ENCODE measurements around the gene SNX10. TPM values are rescaled to one million over a fixed set of nuclear protein-coding genes. Genes with fewer than 3 reads are reported as not detected.

The SNX10 gene
- total RNA-seq, 1 experiment from 2014 or later = 23.2 TPM

- DNase-seq (ENCODE audit: low spot score) = no peak
Observed at GRCh38 chr7:26298472-26299058, 6.9 kb downstream of the SNX10 start.

DNA sequence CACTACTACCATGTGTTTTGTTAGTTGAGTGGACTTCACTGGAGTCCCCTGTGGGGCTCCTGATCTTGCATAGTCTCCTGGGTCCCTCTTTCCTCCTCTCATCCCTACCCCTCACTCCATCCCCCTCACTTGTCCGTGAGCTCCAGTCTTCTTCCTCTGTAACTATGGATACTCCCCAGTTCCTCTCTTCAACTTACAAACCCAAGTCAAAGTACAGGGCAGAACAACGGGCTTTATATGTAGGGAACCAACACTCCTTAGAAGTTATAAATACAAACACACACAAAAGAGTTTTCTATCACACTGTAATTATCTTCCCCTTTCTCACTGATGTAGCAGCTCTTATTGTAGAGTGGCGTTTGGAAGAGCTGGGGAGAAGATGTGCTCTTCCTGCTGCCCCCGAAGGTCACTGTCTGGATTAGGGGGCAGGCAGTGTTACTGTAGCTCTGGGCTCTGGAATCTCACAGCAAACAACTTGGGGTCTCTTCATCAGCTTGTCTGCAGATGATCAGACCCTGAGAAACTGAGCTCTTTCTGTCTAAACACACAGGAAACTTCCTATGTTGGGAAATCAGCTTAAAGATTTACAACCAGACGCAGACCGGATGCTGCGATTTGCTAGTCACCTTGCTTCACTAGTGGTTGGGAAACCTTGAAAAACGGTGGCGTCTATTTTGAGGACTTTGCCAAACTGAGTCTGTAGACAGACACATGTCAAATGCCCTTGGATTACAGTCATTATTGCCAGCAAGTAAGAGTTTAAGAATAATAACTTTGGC lies 13.6 kb downstream of the SNX10 start:
- no peak for DNase-seq (ENCODE audit: low spot score)

GRCh38 chr7:26305869-26306665 lies 14.4 kb downstream of the SNX10 start:
- DNase-seq (ENCODE audit: low spot score) = no peak

DNA sequence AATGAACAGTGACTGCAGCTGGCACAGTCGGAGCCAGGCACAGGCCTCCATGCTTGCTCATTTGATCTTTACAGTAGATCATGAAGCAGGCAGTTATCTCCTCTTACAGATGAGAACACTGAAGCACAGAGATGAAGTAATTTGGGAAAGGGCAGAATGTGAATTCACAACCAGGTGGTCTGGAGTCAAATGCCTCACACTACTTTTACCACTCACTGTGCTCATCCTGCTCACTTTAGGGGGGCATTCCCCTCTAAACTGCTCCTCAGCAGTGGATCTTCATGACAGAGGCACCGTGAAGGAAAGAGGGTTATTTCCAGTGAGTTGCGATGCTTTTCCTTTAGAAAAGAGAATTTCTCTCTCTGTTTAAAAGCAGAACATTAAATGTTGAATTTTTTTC lies 15.1 kb downstream of the SNX10 start:
- DNase-seq (ENCODE audit: low spot score) = no peak

DNA sequence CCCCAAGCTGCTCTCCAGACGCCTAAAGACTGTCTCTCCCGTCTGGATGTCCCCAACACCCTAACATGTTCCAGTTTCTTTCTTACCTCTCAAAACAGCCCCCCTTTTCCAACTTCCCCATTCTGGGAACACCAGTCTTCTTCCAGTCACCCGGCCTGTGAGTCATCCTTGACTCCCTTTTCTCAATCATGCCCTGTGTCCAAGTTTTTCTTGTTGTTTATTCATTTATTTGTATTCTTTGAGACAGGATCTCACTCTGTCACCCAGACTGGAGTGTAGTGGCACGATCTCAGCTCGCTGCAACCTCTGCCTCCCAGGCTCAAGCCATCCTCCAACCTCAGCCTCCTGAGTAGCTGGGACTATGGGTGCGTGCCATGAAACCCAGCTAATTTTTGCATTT lies 15.6 kb downstream of the SNX10 start:
- DNase-seq (ENCODE audit: low spot score) = peak; percentile 74

GRCh38 chr7:26307791-26308190 lies 16.1 kb downstream of the SNX10 start:
- peak; percentile 23 for DNase-seq (ENCODE audit: low spot score)

DNA sequence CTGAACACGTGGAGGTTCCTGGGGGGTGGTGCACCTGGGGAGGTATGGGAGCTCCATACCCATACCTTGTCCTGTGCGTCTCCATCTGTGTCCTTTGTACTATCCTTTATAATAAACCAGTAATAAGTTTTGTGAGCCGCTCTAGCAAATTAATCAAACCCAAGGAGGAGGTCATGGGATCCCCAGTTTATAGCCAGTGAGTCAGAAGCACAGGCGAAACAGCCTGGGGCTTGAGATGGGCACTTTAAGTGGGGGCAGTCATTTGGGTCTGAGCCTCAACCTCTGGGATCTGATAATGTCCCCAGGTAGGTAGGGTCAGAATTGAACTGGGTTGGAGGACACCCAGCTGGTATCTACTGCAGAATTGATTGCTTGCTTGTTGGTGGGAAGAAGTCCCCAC lies 16.9 kb downstream of the SNX10 start:
- DNase-seq (ENCODE audit: low spot score) = no peak

DNA sequence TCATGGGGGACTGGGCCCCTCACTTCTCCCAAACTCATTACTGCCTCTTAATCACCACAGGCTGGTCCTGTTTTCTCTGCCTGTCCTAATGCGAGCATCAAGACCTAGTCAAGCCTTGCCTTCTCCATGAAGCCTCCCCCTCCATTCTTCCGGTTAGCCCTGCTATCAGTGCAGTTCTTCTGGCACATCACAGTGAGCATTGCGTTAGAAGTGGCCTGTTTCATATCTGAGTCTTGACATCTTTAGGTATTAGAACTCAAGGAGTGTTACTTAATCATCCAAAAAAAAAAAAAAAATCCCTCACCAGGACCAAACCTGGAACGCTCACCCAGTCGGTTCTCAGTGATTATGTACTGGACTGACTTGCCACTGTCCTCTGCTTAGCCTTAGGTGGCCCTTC lies 17.4 kb downstream of the SNX10 start:
- no peak for DNase-seq (ENCODE audit: low spot score)

- no peak for DNase-seq (ENCODE audit: low spot score)
Observed at GRCh38 chr7:26311798-26312197, 20.1 kb downstream of the SNX10 start.

- DNase-seq (ENCODE audit: low spot score) = no peak
Observed at GRCh38 chr7:26317211-26317610, 25.5 kb downstream of the SNX10 start.

DNA sequence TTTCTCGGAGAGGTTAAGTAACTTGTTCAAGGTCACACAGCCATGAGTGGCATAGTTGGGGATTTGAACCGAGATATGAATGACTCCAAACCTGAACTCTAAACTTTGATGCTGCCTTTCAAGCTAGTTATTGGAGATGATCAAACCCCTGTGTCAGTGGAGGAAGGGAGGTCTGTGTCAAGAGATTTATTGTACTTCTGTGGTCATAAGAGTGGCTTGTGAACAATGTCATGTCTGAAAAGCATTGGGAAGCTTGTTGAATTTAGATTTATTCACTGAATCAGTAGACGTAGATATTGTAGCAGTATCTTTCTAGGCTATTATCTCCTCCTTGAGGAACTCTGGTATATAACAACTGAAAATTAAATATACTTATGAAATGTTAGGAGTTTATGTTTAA lies 27.3 kb downstream of the SNX10 start:
- DNase-seq (ENCODE audit: low spot score) = no peak

DNA sequence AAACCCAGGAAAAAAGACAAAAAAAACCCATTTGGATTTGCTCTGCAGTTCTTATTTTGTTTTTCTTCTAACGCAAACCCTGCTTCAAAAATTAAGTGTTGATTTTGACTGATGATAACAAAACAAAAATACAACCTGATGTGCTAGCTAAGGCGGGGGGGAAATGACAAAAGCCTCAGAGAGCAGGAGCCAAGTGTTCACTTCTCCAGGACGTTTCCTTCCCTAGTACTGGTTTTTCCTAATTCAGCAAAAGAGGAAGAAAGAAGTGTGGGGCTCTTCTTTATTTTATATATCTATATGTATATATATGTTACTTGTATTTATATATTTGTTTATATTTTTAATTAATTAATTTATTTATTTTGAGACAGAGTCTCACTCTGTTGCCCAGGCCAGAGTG lies 28.0 kb downstream of the SNX10 start:
- no peak for DNase-seq (ENCODE audit: low spot score)

DNA sequence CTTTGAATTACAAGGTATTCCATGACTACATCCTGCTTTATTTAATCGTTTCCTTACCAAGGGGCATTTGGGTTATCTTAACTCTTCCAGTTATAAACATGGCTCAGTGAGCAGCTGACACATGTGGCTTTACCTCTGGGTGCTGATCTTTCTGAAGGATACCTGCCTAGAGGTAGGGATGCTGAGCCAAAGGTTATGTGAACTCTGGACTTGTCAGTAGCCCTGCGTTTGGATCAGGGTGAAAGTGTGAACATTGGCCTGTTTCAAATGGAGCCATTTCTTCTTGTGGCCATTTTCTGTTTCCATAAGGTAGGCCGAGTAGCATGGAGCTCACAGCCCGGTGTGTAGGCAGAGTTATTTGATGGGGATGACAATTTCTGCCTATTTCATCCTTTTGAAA lies 29.2 kb downstream of the SNX10 start:
- no peak for DNase-seq (ENCODE audit: low spot score)

GRCh38 chr7:26321435-26321834 lies 29.8 kb downstream of the SNX10 start:
- DNase-seq (ENCODE audit: low spot score) = peak; percentile 92

DNA sequence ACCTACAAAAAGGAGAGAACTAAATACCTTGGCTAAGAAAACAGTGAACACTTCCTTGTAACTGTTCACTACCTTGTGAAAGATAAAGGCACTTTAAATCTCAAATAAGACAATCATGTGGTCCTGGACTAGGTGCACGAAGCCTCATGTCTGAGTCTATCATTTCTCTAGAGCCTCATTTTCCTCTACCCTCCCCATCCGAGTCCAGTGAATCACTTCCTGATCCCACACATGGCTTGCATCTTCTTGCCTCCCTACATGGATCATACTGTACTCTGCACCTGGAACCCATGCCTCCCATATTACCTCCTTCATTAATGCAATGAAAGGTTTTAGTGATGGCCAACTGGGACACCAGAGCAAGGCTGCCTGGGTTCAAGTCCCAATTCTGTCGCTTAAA lies 34.5 kb downstream of the SNX10 start:
- peak; percentile 41 for DNase-seq (ENCODE audit: low spot score)

DNA sequence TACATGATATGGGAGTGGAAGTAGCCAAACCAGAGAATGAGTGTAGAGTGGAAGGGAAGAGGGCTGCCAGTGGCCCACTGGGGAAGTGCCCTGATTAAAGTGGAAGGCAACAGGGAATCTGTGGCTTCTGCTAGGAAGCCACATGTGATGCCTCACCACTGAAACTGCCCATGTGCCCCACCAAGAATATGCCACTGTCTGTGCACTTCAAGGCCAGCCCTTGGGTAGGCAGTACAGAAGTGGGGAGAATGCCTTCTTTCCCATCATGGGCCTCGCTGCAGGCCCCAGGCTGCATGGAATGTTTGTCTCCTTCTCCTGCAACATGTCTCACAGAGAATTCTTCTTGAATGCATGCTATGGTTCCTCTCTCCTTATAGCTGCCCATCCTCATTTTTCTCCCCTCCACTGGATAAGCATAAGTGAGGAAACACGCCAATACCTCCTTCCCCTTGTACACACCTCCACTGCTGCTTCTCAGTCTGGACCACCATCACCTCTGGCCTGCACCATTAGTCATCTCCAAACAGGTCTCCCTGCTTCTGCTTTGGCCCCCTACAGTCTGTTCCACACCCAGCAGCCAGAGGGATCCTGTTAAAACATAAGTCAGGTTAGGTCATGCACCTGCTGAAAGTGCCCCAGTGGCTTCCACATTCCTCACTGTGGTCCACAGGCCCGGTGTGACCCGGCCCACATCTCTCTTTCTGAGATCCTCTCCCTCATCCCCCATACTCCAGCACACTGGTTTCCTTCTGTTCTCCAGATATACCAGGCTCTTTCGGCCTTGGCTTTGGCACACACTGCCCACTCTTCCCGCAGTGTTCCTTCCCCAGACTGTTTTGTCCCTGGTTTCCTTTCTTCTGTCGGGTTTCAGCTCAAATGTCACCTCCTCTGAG lies 37.1 kb downstream of the SNX10 start:
- DNase-seq (ENCODE audit: low spot score) = no peak

DNA sequence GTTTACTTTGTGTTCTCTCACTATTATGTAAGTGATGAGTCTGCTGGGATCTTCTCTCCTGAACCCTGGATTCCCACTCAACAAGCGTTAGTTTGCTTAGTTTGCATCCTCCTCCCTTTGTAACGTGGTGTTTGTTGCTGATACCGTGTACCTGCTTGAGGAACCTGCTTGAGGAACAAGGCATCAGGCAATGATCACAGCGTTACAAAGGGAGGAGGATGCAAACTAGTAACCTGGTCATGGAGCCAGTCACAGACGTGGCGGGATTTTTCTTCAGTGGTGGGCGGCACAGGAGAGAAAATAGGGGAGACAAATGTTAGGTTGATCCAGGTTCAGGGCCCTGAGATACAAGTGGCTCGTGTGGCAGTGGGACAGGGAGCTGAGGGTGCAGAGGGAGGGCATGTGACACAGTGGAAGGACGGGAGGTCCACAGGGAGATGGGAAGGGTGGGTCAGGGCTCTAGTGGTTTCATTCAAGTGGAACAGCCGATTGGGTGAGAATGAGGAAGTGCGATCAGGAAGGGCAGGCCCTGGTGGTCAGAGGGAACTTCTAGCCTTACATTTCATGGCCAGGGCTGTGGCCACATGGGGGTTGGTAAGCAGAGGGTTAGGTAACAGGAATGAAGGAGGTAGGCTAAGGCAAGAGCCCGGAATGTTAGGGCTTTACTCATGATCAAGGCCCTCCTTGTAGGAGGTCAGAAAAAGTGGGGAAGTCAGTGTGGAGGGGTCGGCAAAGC lies 38.0 kb downstream of the SNX10 start:
- no peak for DNase-seq (ENCODE audit: low spot score)

DNA sequence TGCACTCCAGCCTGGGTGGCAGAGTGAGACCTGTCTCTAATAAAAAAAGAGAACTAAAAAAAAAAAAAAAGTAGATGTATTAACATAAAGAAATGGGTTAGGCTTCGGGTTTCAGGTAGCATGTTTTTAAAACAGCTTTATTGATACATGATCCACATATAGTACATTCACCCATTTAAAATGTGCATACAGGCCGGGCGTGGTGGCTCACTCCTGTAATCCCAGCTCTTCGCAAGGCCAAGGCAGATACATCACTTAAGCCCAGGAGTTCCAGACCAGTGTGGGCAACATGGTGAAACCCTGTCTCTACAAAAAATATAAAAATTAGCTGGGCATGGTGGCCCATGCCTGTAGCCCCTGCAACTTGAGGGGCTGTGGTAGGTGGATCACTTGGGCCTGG lies 39.5 kb downstream of the SNX10 start:
- DNase-seq (ENCODE audit: low spot score) = no peak

GRCh38 chr7:26331789-26332188 lies 40.1 kb downstream of the SNX10 start:
- DNase-seq (ENCODE audit: low spot score) = no peak

DNA sequence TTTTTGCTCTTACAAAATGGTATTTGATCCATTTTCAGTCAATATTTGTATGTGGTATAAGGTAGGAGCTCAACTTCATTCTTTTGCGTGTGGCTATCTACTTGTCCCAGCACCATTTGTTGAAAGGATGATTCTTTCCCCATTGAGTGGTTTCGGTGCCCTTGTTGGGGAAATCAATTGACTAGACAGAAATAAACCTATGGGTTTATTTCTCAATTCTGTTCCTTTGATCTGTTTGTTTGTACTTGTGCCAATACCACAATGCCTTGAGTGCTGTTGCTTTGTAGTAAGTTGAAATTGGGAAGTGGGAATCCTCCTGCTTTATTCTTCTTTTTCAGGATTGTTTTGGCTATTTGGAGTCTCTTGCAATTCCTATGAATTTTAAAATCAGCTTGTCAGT lies 41.0 kb downstream of the SNX10 start:
- DNase-seq (ENCODE audit: low spot score) = no peak

DNA sequence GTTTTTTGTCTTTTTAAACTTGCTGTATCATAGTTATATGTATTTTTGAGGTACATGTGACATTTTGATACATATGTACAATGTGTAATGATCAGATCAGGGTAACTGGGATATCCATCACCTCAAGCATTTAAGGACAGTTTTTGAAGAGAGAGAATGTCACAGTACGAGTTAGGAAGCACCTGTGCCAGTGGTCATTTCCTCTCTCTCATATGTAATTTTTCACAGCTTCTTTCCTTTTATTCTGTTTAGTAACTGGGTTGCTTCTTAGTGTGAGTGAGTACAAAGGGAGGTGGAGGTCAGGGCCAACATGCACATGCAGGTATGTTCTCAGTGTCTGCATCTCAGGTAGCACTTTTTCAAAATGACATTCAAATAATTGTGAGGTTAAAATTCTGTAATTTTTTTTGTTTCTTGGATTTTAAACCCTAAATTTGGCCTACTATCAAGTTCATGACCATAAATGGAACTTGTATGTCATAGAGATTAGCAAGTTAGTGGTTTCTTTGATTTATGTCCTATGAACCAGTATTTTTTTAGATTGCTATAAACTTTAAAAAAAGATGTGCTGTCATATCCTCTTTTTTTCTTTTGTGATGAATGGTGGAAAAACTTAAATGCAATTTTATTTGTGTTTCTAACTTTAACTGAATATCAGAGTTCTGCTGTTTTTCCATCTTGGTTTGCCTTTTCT lies 42.7 kb downstream of the SNX10 start:
- no peak for DNase-seq (ENCODE audit: low spot score)
